HG03103 (cell line): ENCODE measurements around the gene SLC29A1.

ENCODE experiments used
- ATAC-seq: cut with Tn5 transposase; IDR thresholded peaks from one replicate; pipeline ENCODE4 v1.9.1; 2021; ENCODE audit warnings: low read depth; ENCODE audit not compliant: unreplicated experiment

Gene SLC29A1

DNA sequence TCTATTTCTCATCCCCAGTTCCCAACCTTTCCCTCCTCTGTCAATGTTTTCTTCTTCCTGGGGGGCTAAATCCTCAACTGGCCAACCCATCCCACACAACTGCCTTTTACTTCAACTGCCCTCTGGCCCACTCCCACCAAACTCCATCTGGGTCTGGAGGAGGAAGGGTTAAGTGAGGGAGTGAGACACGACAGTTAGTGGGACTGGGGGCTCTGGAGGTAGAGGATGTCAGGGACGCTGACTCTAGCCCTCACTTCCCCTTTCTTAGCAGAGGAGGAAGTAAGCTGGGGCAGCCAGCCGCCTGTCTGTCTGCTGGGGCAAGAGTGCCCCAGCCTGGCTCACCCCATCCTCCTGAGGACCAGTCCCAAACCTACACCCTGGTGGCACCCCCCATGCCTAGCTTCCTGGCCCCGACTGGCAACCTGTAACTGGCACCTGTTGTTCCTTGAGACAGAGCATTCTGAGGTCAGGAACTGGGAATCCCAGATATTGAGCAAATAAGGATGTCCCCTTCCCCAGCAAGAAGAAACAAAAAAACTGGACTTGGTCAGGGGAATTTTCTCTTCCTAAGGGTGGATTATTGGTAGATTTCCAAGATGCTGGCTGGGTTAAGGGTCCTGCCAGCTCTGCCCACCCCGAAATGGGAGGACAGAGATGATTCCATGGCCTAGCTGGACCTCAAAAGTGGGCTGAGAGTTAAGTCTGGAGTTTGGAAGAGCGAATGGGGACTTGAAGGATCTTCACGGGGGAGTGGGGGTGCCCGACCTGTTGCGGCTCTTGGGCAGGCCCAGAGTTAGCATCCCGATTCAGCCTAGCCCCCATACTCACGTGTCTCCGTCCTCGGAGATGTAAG, 41.0 kb downstream of the SLC29A1 start:
- ATAC-seq, result no peak

DNA sequence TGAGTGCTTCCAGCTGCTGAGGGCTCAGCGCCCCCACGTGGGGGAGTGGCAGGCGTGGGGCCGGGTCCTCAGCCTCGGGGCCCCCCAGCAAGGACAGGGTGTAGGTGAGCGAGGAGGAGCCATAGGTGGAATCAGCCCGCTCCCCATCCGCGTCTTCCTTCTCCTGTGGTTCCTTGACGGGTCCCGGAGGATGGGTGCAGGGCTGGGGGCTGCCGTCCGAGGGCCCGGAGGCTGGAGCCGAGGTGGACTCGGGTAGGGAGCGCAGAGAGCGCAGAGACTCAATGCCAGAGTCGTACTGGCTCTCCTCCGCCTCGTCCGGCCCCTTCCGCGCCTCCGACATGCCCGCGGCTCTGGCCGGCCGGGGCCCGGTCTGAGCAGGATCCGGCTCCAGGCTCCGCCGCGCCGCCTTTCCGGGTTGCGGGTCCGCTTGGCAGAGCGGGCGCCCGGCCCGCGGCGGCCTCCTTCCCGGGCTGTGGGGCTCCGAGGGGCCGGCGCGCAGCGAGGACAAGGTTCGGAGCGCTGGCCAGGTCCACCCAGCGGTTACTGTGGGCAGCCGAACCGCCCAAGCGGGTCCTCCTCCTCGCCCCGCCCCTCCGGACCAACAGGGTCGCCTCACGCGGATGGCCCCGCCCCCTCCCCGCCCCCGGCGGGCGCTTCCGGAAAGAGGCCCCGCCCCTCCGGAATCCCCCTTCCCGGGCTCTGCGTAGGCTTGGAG, 41.8 kb downstream of the SLC29A1 start, which contains the start of gene NFKBIE:
Gene NFKBIE (minus strand): TSS at position 545 of the 715 bp plus-strand sequence. CDS start 205 bp downstream, at position 340.
- no peak for ATAC-seq

DNA sequence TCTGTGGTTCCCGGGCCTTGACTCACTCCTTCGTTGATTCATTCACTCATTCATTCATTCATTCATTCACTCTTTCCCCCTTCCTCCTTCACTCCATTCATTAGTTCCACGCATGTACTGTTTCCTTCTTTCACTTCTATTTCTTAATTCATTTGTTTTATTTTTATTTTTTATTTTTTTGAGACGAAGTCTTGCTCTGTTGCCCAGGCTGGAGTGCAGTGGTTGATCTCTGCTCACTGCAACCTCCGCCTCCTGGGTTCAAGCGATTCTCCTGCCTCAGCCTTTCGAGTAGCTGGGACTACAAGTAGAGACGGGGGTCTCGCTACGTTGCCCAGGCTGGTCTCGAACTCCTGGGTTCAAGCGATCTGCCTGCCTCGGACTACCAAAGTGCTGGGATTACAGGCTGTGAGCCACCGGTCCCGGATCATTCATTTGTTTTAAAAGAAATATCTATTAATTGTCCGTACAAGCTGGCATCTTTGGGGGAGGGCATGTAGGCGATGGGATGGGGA, 42.4 kb downstream of the SLC29A1 start:
- ATAC-seq, result no peak

DNA sequence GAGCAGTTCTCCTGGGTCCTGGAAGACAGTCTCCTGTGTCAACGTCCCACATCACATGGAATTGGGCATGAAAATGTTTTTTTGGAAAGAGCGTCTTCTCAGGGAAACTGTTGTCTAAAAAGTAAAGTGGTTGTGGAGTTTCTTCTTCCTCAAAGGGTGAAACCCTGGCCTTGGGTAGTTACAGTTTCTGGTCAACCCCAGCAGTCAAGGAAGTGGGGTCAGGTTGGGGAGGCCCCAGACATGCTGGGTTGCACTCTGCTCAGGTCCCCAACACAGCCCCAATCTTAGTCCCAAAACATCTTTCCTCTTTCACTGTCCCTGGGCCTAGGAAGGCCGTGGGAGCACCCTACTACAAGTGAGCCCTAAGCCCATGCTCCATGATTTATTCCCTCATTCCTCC, 43.0 kb downstream of the SLC29A1 start:
- ATAC-seq, result no peak

DNA sequence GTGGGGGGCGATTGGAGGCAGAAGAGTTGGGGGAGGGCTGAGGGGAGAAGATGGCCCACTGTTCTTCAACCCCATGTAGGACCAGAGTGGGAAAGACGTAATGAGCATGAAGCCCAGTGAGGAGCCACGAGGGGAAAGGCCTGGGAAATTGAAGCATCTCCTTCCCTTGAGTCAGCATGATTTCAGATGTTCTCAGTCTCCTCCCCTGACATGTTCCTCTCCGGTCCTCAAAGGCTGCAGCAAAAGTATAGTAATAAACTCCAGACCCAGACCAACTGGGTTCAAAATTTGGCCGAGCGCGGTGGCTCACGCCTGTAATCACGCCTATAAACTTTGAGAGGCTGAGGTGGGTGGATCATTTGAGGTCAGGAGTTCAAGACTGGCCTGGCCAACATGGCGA, 43.9 kb downstream of the SLC29A1 start:
- no peak for ATAC-seq

DNA sequence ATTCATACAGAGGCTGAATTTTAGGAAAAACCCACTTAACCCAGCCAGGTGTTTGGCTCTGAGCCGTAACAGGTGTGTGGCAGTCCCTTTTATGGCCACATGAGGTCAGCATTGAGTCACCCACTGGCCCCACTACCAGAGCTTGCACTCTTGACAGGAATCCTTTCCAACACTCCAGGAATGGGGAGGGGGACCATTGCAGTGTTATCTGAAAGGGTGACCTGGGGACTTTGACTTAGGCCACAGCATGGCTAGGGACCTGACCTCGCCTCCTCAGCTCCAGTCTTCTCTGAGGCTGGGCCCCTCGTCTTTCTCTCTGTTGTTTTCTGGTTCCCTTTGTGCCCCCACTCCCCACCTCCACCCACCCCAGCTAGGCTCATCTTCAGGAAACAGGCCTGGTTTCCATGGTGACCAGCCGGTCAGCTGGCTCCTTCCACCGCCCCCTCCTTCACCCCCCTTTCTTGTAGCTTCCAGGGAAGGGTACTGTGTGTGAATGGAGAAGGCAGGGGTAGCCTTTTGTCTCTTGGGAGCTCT, 44.8 kb downstream of the SLC29A1 start:
- no peak for ATAC-seq

DNA sequence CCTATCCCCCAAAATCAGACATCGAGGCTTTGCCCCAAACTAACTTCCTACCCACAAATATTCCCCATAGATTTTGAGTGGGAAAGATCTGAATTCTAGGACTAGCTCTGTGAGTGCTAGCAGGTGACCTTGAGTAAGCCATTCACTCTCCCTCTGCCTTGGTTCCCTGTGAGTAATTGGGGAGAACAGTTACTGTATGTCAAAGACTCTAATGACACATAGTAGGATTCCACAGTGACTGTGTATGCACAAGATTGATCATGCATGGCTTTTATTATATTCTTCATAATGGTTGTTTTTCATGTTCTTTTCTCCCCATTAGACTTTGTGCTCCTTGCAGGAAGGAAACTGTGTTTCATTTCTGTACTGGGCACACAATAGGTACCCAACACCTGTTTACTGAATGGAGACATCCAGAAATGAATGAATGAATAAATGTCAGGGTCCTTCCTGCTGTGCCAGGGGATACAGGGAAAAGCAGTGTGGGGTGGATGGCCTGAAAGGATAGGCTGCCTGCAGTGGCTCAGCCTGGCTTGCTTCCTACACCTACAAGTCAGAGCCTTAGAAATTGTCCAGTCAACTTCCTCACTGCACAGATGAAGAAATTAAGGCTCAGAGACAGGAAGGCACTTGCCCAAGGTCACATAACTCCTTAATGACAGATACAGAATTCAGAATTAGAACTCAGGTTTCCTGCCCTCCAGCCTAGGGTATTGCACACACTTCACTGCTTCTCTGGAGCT, 46.0 kb downstream of the SLC29A1 start:
- no peak for ATAC-seq

DNA sequence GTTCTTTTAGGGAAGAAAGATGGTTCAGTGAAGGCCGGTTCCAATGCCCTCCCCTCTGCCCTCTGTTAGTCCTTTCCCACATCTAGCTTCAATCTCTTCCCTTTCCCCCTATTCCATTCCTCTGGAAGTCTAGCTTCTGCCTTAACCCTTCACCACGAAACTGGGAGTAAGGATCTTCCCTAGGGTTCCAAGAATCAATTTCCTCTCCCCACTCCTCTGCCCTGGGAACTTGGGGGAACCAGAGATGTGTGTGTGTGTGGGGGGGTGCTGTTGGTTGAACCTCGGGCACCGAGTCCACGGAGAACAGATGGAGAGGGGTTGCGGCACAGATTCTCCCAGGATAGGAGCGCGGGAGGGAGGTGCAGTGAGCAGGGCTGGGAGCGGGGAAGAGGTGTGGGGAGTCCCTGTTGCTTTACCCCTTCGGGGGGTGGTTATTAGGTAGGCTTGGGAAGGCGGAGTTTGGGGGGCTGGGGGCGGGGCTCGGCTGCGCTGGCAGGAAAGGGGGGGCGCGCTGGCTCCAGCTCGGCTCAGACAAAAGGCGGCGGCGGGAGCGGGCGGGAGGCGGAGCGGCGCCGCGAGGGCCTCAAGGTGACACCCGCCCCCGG, 46.6 kb downstream of the SLC29A1 start, which contains the start of gene TMEM151B:
Gene TMEM151B (plus strand): TSS at position 530 of the 605 bp plus-strand sequence. CDS start 293 bp downstream, outside the sequence.
- no peak for ATAC-seq

DNA sequence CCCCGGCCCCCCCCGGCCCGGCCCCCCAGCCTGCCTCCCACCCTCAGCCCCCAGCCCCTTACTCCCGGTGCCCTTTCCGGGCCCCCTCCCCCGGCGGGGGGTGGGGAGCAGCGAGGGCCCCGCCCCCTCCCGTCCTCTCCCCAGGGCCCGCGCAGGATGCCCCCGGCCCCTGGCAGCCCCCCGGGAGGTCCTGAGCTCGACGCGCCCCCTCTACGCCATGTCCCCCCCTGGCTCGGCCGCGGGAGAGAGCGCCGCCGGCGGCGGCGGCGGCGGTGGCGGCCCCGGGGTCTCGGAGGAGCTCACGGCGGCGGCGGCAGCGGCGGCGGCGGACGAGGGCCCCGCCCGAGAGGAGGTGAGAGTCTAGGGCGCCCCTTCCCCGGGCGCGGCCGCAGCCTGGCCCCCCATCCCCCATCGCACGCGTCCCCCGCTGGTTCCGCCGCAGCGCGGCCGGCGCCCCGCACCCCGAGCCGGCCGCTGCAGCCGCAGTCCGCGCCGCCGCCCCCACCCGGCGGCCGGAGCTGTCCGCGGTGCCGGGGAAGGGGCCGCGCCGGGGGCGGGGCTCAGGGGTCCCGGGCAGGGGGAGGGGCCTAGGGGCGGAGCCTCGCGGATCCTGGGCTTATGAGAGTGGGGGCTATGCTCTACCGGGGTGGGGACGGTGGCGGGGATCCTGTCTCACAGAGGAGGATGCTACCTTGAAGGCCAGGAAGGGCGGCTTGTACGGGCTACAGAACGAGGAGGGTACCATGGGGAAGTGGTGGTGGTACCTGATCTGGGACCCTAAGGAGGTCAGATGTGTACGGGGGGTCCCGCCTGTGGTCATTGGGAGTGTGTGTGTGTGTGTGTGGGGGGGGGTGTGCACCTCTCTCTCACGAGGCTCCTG, 47.4 kb downstream of the SLC29A1 start:
- no peak for ATAC-seq

DNA sequence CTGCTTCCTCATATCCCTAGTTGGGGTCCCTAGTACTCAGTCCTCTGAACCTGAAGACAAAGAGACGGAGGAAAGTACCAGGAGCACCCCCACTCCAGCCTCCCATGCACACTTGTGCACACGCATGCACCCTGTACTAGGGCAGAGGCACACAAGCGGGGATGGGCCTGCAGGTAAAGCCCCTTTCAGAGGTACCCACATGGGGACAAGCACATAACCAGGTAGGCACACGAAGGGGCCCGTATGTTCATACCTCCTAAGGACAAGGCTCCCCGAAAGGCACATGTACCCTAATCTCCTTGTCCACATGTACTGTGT, 48.0 kb downstream of the SLC29A1 start:
- ATAC-seq, result no peak

DNA sequence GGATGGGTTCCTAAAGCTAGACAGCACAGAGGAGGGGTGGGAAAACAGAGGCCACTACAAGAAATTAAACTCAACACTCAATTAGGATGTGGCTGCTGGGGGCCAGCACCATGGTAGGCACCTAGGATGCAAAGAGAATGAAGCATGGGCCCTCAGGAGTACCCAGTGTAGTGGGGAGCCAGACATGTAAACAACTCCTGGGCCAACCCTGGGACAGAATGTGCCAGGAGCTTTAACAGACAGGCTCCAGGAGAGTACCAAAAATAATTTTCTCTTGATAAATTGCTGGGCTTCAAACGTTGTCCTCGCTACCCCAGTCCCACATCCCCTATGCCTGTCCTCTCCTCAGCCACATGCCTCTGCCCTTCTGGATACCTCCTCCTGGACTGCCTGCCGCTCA, 48.5 kb downstream of the SLC29A1 start:
- ATAC-seq, result no peak

DNA sequence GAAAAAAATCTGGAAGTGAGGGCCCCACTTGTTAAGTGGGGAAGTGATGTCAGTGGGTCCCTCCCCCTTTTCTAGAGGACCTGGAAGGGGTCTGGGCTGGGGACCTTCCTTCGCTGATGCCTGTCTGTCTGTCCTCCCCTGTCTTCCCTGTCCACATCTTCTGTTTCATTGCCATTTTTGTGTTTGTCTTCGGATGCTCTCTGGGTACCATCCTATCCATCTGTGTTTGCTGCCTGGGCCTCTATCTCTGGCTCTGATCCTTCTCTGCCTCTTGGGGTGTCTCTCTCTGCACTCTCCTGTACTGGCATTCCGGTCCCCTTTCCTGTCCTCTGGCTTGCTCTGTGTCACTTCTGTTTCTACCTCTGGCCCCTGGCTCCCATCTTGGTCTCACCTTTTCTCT, 49.1 kb downstream of the SLC29A1 start:
- no peak for ATAC-seq

DNA sequence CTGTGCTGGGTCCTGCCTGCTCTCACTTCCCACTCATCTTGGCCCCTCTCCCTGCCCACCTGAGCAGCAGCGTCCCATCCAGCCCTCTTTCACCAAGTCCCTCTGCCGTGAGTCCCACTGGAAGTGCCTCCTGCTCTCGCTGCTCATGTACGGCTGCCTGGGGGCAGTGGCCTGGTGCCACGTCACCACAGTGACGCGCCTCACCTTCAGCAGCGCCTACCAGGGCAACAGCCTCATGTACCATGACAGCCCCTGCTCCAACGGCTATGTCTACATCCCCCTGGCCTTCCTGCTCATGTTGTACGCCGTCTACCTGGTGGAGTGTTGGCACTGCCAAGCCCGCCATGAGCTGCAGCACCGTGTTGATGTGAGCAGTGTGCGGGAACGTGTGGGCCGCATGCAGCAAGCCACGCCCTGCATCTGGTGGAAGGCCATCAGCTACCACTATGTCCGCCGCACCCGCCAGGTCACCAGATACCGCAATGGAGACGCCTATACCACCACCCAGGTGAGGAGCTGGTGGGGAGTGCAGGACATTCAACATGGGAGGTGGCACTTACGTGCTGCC, 49.7 kb downstream of the SLC29A1 start:
- no peak for ATAC-seq

DNA sequence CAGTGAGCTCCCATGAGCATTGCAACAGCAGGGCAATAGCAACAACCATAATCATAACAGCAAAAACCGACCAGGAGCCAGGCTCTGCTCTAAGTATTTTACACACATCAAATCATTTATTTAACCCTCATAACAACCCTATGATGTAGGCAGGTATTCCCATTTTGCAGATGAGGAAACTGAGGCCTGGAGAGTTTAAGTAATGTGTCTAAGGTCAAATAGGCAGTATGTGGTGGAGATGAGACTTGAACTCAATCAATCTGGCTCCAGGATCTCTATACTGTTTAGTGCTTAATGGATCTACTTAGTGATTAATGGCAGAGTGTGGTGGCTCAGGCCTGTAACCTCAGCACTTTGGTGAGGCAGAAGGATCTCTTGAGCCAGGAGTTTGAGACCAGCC, 50.2 kb downstream of the SLC29A1 start:
- ATAC-seq, result no peak

DNA sequence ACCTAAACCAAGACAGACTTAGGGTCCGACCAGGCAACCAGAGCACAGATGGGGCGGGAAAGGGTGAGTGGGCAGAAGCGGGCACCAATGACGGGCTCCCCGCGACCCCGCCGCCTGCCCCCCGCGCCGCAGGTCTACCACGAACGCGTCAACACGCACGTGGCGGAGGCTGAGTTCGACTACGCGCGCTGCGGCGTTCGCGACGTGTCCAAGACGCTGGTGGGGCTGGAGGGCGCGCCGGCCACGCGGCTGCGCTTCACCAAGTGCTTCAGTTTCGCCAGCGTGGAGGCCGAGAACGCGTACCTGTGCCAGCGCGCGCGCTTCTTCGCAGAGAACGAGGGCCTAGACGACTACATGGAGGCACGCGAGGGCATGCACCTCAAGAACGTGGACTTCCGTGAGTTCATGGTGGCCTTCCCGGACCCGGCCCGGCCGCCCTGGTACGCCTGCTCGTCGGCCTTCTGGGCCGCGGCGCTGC, 51.9 kb downstream of the SLC29A1 start:
- no peak for ATAC-seq

DNA sequence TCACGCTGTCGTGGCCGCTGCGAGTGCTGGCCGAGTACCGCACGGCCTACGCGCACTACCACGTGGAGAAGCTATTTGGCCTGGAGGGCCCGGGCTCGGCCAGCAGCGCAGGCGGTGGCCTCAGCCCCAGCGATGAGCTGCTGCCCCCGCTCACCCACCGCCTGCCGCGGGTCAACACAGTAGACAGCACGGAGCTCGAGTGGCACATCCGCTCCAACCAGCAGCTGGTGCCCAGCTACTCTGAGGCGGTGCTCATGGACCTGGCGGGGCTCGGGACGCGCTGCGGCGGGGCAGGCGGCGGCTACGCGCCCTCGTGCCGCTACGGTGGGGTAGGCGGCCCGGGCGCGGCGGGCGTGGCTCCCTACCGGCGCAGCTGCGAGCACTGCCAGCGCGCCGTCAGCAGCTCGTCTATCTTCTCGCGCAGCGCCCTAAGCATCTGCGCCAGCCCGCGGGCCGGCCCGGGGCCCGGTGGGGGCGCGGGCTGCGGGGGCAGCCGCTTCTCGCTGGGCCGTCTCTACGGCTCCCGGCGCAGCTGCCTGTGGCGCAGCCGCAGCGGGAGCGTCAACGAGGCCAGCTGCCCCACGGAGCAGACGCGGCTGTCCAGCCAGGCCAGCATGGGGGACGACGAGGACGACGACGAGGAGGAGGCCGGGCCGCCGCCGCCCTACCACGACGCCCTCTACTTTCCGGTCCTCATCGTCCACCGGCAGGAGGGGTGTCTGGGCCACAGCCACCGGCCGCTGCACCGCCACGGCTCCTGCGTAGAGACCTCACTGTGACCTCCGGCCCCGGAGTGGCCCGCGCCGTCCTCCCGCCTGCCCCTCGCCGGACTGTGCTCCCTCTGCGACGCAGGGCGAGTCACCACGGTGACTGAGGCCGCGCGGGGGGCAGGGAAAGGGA, 52.6 kb downstream of the SLC29A1 start:
- no peak for ATAC-seq

DNA sequence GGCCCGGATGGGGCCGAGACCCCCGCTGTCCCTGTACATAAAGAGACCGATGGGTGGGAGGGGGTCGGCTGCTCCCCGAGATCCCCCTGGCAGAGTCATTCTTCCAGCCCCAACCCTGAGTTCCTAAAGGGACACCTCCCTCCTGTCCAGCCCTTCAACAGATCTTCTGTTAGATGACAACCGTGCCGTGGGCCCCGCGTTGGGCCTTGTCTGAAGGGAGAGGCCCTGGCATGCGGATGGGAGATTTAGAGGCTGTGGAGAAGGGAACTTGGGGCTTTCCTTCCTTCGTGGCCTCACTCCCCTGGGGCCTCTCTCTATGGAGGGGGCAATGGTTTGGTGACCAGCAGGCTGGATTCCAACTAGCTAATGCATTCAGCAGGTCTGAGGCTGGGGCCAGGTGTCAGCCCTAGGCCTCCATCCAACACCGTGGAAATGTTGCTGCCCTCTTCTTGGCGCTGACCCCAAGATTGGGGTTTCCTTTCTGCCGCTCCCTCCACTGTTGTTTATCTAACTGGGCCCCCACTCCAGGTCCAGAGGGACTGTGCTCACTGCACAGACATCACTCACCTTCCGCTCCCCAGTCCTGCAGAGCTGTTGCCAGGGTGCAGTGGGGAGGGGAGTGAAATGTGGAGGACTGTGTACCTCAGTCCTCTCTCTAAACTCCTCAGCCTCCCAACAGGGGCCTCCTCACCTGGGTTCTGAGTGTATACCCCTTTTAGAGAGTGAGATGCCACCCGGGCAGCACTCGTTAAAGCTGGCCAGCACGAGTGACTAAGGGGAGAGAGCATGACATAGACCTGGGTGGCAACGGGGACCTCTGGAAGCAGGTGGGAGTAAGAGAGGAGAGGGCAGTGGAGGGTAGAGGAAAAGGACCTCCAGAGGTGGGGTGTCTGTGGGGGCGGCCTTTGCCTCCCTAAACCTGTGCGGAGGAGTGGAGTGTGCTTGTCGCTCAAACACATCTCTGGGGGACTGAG, 53.6 kb downstream of the SLC29A1 start:
- ATAC-seq, result no peak
